Brain pericyte (primary cell): ENCODE data around the gene MPZL3.
"Not testable (repeated sequence)": the region's sequence is repeated elsewhere in the genome, so short reads cannot be mapped to it uniquely, and the experiment has no call there.

Experiments used
- DNase-seq: peaks from one replicate; pipeline ENCODE4 v3.0.0-alpha.2; 2012; ENCODE audit warnings: low read depth, low spot score

The MPZL3 gene

GRCh38 chr11:118212781-118213191 lies 39.4 kb downstream of the MPZL3 start:
- DNase-seq = no peak

GRCh38 chr11:118212131-118212725 lies 39.9 kb downstream of the MPZL3 start:
- no peak for DNase-seq

GRCh38 chr11:118211006-118211405 lies 41.2 kb downstream of the MPZL3 start:
- no peak for DNase-seq

- DNase-seq = no peak
Measured at GRCh38 chr11:118210323-118210722, 41.8 kb downstream of the MPZL3 start.

- DNase-seq = no peak
Measured at GRCh38 chr11:118209033-118209432, 43.1 kb downstream of the MPZL3 start.

- no peak for DNase-seq
Measured at GRCh38 chr11:118207079-118207478, 45.1 kb downstream of the MPZL3 start.

GRCh38 chr11:118206391-118207031 lies 45.7 kb downstream of the MPZL3 start:
- DNase-seq = no peak

GRCh38 chr11:118205606-118206378 lies 46.4 kb downstream of the MPZL3 start:
- DNase-seq = no peak

GRCh38 chr11:118202599-118203422 lies 49.4 kb downstream of the MPZL3 start:
- no peak for DNase-seq

- DNase-seq = no peak
Measured at GRCh38 chr11:118201966-118202365, 50.2 kb downstream of the MPZL3 start.

GRCh38 chr11:118200901-118201680 lies 51.1 kb downstream of the MPZL3 start:
- DNase-seq = no peak

GRCh38 chr11:118200497-118200896 lies 51.7 kb downstream of the MPZL3 start:
- no peak for DNase-seq

- no peak for DNase-seq
Measured at GRCh38 chr11:118199135-118199534, 53.0 kb downstream of the MPZL3 start.

GRCh38 chr11:118198370-118198769 lies 53.8 kb downstream of the MPZL3 start:
- DNase-seq = no peak

- DNase-seq = no peak
Measured at GRCh38 chr11:118194835-118195627, 57.1 kb downstream of the MPZL3 start.

GRCh38 chr11:118193910-118194566 lies 58.1 kb downstream of the MPZL3 start:
- DNase-seq = no peak

- not testable (repeated sequence) for DNase-seq
Measured at GRCh38 chr11:118192817-118193216, 59.3 kb downstream of the MPZL3 start.

GRCh38 chr11:118190942-118191506 lies 61.1 kb downstream of the MPZL3 start:
- not testable (repeated sequence) for DNase-seq

- no peak for DNase-seq
Measured at GRCh38 chr11:118186346-118187107, 65.6 kb downstream of the MPZL3 start.
